ENCODE results near the gene TMEM135.

DNA sequence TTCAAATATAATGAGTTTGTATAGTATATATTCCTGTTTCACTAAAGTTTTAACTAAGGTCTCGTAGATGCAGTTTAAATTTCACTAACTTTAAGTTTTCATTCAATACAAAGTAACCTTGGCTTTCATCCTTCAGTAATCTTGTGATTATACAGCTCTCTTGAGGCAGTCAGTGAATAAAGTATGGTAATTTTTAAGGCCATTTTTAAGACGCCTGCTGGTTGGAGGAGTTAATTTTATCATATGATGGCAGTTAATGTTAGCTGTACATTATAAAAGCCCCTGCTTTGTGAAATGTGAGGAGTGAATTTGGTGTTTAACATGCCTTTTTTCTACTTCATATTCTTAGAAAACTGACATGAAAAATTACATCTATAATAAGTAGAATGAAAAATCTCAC, 163.6 kb downstream of the TMEM135 start:
- TF ChIP-seq, protein P1, sequence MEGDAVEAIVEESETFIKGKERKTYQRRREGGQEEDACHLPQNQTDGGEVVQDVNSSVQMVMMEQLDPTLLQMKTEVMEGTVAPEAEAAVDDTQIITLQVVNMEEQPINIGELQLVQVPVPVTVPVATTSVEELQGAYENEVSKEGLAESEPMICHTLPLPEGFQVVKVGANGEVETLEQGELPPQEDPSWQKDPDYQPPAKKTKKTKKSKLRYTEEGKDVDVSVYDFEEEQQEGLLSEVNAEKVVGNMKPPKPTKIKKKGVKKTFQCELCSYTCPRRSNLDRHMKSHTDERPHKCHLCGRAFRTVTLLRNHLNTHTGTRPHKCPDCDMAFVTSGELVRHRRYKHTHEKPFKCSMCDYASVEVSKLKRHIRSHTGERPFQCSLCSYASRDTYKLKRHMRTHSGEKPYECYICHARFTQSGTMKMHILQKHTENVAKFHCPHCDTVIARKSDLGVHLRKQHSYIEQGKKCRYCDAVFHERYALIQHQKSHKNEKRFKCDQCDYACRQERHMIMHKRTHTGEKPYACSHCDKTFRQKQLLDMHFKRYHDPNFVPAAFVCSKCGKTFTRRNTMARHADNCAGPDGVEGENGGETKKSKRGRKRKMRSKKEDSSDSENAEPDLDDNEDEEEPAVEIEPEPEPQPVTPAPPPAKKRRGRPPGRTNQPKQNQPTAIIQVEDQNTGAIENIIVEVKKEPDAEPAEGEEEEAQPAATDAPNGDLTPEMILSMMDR (IDR thresholded peaks at IDR 0.05) = no peak
- TF ChIP-seq EZH2 (IDR thresholded peaks at IDR 0.05; ENCODE audit: borderline replicate concordance, insufficient read depth, low read depth, low read length, poor library complexity, severe bottlenecking) = no peak
